Epithelial cell of alveolus of lung (primary cell): ENCODE results near the gene PPP1R3G. TPM values are rescaled to one million over a fixed set of nuclear protein-coding genes. Genes with fewer than 3 reads are reported as not detected.

Experiments
- total RNA-seq: library from RNA; depleted of rRNA; stranded (reverse); fragments of >200 nt; gene quantifications from 2 replicates; pipeline ENCODE4 v1.2.1, GENCODE V29; 2015

The PPP1R3G gene
- 0.65 and 0.96 TPM in 2 replicates for total RNA-seq

GRCh38 chr6:5084781-5085647, at the start of gene PPP1R3G:
PPP1R3G (plus strand) TSS chr6:5085341; CDS start chr6:5085486, 145 bp downstream.

Other genes starting within 250 kb of the PPP1R3G start
- gene RPP40, start 81.3 kb upstream of the PPP1R3G start, total RNA-seq = 9.1 and 14.9 TPM in 2 replicates
- gene LYRM4, start 175.6 kb downstream of the PPP1R3G start, total RNA-seq = 22.6 and 26.6 TPM in 2 replicates
- 7.2 and 12.4 TPM in 2 replicates for gene FARS2, start 176.2 kb downstream of the PPP1R3G start, total RNA-seq